GM13976 (cell line): ENCODE measurements around the gene TNS3.

Experiments
- DNase-seq: peaks from one replicate; pipeline ENCODE4 v3.0.0; 2012; ENCODE audit warnings: low spot score
- CTCF ChIP-seq: IDR thresholded peaks from 2 replicates; pipeline ENCODE4 v1.5.1; 2012; ENCODE audit warnings: borderline replicate concordance, mild to moderate bottlenecking; ENCODE audit not compliant: insufficient read depth; ENCODE audit errors: extremely low read depth, missing control alignments, control extremely low read depth
- in situ Hi-C: fragments of 300-500 bp; cut with MboI; formaldehyde crosslinking; loops from one replicate; pipeline ENCODE4 v1.12.0; 2022; ENCODE audit warnings: low sequenced_read_pairs, mixed read lengths, inconsistent platforms; ENCODE audit not compliant: unreplicated experiment

TNS3 gene

DNA sequence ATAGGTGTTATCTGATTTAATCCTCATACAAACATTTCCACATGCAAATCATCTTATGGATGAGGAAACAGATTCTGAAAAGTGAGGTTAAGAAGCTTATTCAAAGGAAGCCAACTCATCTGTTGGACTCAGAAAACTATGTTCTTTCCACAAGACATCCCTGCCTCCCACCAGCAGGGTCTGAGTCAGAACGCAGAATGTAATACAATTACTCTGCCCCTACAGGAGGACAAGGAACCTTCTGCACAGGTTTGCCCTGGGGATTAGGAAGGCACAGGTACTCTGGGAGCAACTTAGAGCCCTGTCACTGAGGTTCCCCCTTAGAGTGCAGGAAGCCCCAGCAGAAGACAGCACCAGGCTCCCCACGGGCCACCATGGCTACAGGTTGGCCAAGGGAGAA lies 255.7 kb downstream of the TNS3 start:
- in situ Hi-C loops = no loop called here
- DNase-seq = no peak
- no peak for TF ChIP-seq CTCF

GRCh38 chr7:47325337-47325736 lies 256.6 kb downstream of the TNS3 start:
- no peak for TF ChIP-seq CTCF

DNA sequence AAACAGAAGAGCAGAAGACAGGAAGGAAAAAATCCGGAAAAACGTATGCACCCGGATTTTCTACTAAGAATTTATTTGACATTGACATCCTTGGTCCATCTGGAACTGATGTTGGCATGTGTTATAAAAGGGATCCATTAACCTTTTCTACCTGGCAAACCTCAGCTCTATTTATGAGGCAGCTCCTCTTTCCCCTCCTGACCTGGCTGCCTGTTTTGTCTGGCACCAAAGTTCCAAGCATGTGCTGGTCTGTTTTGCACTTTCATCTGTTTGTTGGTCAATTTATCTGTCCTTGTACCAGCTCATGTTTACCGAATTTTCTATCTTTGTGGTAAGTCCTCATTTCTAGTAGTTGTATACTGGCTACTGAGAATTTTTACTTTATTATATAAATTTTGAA lies 258.0 kb downstream of the TNS3 start:
- no peak for DNase-seq
- TF ChIP-seq CTCF = no peak
- in situ Hi-C loops = no loop called here

More at GRCh38 chr7:47325337-47325736, 256.6 kb downstream of the TNS3 start:
- in situ Hi-C loops = no loop called here
- DNase-seq = no peak

GRCh38 chr7:47322731-47323130 lies 259.2 kb downstream of the TNS3 start:
- DNase-seq = no peak
- no peak for TF ChIP-seq CTCF
- in situ Hi-C loops = no loop called here

- in situ Hi-C loops = no loop called here
- DNase-seq = no peak
- no peak for TF ChIP-seq CTCF
These were observed 261.6 kb downstream of the TNS3 start for GRCh38 chr7:47320296-47320695.

GRCh38 chr7:47318395-47319182 lies 263.3 kb downstream of the TNS3 start:
- in situ Hi-C loops = no loop called here

More at GRCh38 chr7:47318395-47319182, 263.3 kb downstream of the TNS3 start:
- TF ChIP-seq CTCF = no peak
- no peak for DNase-seq
